Cardiac septum (tissue), 1 donor: ENCODE data around the gene MIPOL1. TPM values are rescaled to one million over a fixed set of nuclear protein-coding genes. Genes with fewer than 3 reads are reported as not detected.
"Not testable (repeated sequence)": the region's sequence is repeated elsewhere in the genome, so short reads cannot be mapped to it uniquely, and the experiment has no call there.

Source experiments
- DNase-seq: peaks from one replicate; pipeline ENCODE4 v3.0.0-alpha.2; 2020; ENCODE audit warnings: low spot score
- intact Hi-C: fragments of 100-400 bp; cut with DNase I; formaldehyde crosslinking; loops from one replicate; pipeline ENCODE4 v1.14.0; 2022
- total RNA-seq: library from RNA; stranded (reverse); fragmentation: NEBNext Ultra II Directional; extraction: Animal tissue kit (Norgen Biotek cat#: 25700); gene quantifications from one replicate; pipeline ENCODE4 v1.2.1, GENCODE V29; 2021
- donor health status: DM: no; HTN: no; CAD: no.

The MIPOL1 gene
- total RNA-seq, 1 donor from 2014 or later = 7.9 TPM

- intact Hi-C loops = no loop called here
These were observed 72.9 kb downstream of the MIPOL1 start for GRCh38 chr14:37270629-37271028.

GRCh38 chr14:37272569-37272968, 74.8 kb downstream of the MIPOL1 start:
- no peak for DNase-seq
- intact Hi-C loops = no loop called here

More at GRCh38 chr14:37270629-37271028, 72.9 kb downstream of the MIPOL1 start:
- DNase-seq = no peak

GRCh38 chr14:37274652-37275051, 76.9 kb downstream of the MIPOL1 start:
- intact Hi-C loops = no loop called here
- no peak for DNase-seq

GRCh38 chr14:37275963-37276362, 78.2 kb downstream of the MIPOL1 start:
- intact Hi-C loops = no loop called here
- DNase-seq = no peak

GRCh38 chr14:37278636-37279538, 81.2 kb downstream of the MIPOL1 start:
- DNase-seq = no peak
- intact Hi-C loops = no loop called here

- intact Hi-C loops = no loop called here
- no peak for DNase-seq
These were observed 82.1 kb downstream of the MIPOL1 start for GRCh38 chr14:37279818-37280217.

GRCh38 chr14:37284760-37285159, 87.0 kb downstream of the MIPOL1 start:
- no peak for DNase-seq
- intact Hi-C loops = no loop called here

- intact Hi-C loops = no loop called here
- DNase-seq = no peak
These were observed 87.5 kb downstream of the MIPOL1 start for GRCh38 chr14:37285220-37285619.

GRCh38 chr14:37289688-37290087, 92.0 kb downstream of the MIPOL1 start:
- DNase-seq = no peak
- intact Hi-C loops = no loop called here

GRCh38 chr14:37295262-37295661, 97.5 kb downstream of the MIPOL1 start:
- intact Hi-C loops = not testable (repeated sequence)

GRCh38 chr14:37311252-37311651, 113.5 kb downstream of the MIPOL1 start:
- intact Hi-C loops = no loop called here
- no peak for DNase-seq

More at GRCh38 chr14:37295262-37295661, 97.5 kb downstream of the MIPOL1 start:
- DNase-seq = not testable (repeated sequence)

- intact Hi-C loops = no loop called here
- DNase-seq = no peak
These were observed 121.2 kb downstream of the MIPOL1 start for GRCh38 chr14:37318938-37319337.

GRCh38 chr14:37320106-37320505, 122.4 kb downstream of the MIPOL1 start:
- intact Hi-C loops = no loop called here
- no peak for DNase-seq

- DNase-seq = no peak
- intact Hi-C loops = no loop called here
These were observed 127.6 kb downstream of the MIPOL1 start for GRCh38 chr14:37325332-37325731.

- intact Hi-C loops = no loop called here
- DNase-seq = no peak
These were observed 128.7 kb downstream of the MIPOL1 start for GRCh38 chr14:37326434-37326833.

- intact Hi-C loops = not testable (repeated sequence)
These were observed 130.2 kb downstream of the MIPOL1 start for GRCh38 chr14:37327933-37328332.

GRCh38 chr14:37328673-37329072, 130.9 kb downstream of the MIPOL1 start:
- intact Hi-C loops = no loop called here
- no peak for DNase-seq

More at GRCh38 chr14:37327933-37328332, 130.2 kb downstream of the MIPOL1 start:
- not testable (repeated sequence) for DNase-seq

GRCh38 chr14:37329189-37330001, 131.7 kb downstream of the MIPOL1 start:
- intact Hi-C loops = no loop called here
- DNase-seq = no peak

GRCh38 chr14:37330910-37331309, 133.2 kb downstream of the MIPOL1 start:
- DNase-seq = no peak
- intact Hi-C loops = no loop called here

GRCh38 chr14:37340353-37340752, 142.6 kb downstream of the MIPOL1 start:
- DNase-seq = no peak
- intact Hi-C loops = no loop called here
